ENCODE measurements around the gene TXNL1.

DNA sequence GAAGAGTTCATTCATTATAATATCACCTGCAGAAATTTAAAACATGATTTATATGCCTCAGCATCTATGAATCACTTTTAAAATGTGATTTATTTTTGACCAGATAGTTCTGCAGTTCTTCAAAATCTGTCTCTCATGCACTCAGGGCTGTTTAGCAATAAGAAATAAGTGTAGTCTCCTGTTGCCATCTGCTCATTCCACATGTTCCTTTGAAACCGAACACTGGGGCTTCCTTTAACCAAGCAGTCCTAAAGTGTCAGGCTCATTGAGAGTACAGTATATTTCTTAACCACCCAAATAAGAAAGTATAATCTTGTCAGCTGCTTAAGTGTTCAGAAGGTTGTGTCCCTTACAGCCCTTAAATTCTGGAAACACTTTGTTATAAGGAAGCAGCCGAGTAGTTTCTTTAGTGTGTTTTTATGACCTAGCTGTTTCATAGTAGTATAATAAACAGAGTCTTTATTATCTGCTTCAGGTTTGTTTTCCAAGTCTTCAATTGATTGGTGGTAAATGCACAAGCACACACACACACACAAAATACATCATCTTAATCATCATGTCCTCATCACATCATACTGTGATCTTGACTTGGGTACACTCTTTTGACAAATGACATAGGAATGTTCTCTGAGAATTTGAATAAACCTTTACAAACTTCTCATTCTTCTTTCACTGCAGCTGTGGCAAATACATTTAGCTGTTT is 23.1 kb upstream of the TXNL1 start:
- TF ChIP-seq, protein P1, sequence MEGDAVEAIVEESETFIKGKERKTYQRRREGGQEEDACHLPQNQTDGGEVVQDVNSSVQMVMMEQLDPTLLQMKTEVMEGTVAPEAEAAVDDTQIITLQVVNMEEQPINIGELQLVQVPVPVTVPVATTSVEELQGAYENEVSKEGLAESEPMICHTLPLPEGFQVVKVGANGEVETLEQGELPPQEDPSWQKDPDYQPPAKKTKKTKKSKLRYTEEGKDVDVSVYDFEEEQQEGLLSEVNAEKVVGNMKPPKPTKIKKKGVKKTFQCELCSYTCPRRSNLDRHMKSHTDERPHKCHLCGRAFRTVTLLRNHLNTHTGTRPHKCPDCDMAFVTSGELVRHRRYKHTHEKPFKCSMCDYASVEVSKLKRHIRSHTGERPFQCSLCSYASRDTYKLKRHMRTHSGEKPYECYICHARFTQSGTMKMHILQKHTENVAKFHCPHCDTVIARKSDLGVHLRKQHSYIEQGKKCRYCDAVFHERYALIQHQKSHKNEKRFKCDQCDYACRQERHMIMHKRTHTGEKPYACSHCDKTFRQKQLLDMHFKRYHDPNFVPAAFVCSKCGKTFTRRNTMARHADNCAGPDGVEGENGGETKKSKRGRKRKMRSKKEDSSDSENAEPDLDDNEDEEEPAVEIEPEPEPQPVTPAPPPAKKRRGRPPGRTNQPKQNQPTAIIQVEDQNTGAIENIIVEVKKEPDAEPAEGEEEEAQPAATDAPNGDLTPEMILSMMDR (IDR thresholded peaks at IDR 0.05) = no peak
- no peak for TF ChIP-seq POLR2A (IDR thresholded peaks at IDR 0.05)

All from uterus (tissue), 2 donors.